Activated CD8-positive, alpha-beta T cell treated with anti-CD3 and anti-CD28 coated beads for 36 hours (primary cell): ENCODE data around the gene IGFL1. TPM values are rescaled to one million over a fixed set of nuclear protein-coding genes. Genes with fewer than 3 reads are reported as not detected.
"Not testable (repeated sequence)": the region's sequence is repeated elsewhere in the genome, so short reads cannot be mapped to it uniquely, and the experiment has no call there.

Experiments
- ATAC-seq: fragments of 200-7000 bp; cut with Tn5 transposase; one replicate; pipeline ENCODE4 v1.10.0; 2021; ENCODE audit warnings: mild to moderate bottlenecking, moderate library complexity
- CTCF ChIA-PET: fragments of 350-600 bp; sonication (Branson Sonifier 250); formaldehyde crosslinking; loops from one replicate; lab custom pipeline; 2021; ENCODE audit warnings: antibody characterized with exemption; lab: Charles Lee
- POLR2A ChIA-PET: fragments of 350-600 bp; sonication (Branson Sonifier 250); formaldehyde crosslinking; loops from one replicate; lab custom pipeline; 2021; ENCODE audit warnings: antibody characterized with exemption; lab: Charles Lee
- DNase-seq: peaks from one replicate; pipeline ENCODE4 v3.0.0-alpha.2; 2020
- H3K27ac Mint-ChIP-seq: one replicate; pipeline ENCODE4 v1.8.0; 2021; ENCODE audit warnings: mild to moderate bottlenecking, mixed read lengths
- H3K27me3 Mint-ChIP-seq: one replicate; pipeline ENCODE4 v1.8.0; 2021; ENCODE audit warnings: mixed read lengths
- H3K36me3 Mint-ChIP-seq: one replicate; pipeline ENCODE4 v1.8.0; 2021; ENCODE audit warnings: low read depth, mixed read lengths
- H3K4me1 Mint-ChIP-seq: one replicate; pipeline ENCODE4 v1.8.0; 2021; ENCODE audit warnings: low read depth, mixed read lengths
- H3K4me3 Mint-ChIP-seq: one replicate; pipeline ENCODE4 v1.8.0; 2021; ENCODE audit warnings: mild to moderate bottlenecking, moderate library complexity, mixed read lengths
- H3K9me3 Mint-ChIP-seq: one replicate; pipeline ENCODE4 v1.8.0; 2021; ENCODE audit warnings: mixed read lengths
- CTCF ChIP-seq: fragments of 200-600 bp; IDR thresholded peaks from one replicate; pipeline ENCODE4 v1.8.0; 2022; ENCODE audit warnings: antibody characterized with exemption, mild to moderate bottlenecking
- intact Hi-C: fragments of 100-400 bp; cut with micrococcal nuclease; formaldehyde crosslinking; loops from one replicate; pipeline ENCODE4 v1.10.0; 2022
- total RNA-seq, 2 experiments: library from RNA; stranded (reverse); gene quantifications; one replicate each; pipeline ENCODE4 v1.2.3, GENCODE V29; 2021

IGFL1 gene
- total RNA-seq, 2 experiments from 2014 or later, result not detected

DNA sequence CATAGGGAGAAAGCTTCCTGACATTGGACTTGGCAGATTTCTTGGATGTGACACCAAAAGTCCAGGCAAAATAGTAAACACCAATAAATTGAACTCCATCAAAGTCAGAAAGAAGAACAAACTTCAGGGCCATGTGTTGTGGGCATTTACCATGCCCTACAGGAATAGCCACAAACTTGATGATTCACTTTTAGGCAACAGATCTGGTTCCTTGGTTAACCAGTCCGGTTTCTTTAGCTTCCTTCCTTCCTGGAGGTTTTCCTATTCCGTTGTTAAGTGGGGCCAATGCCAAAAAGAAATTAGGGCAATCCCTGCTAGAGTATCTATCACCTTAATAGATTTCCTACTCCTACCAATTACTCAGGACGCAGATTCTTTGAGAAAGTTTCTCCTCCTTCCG, 25.2 kb downstream of the IGFL1 start:
- Mint-ChIP-seq H3K36me3 (no peaks in the 10 kb centered on the region), H3K27me3 (peaks cover 37% of the 10 kb centered on the region), H3K27ac (no peak overlapping the region), H3K4me1 (no peaks in the 10 kb centered on the region), H3K4me3 (no peak overlapping the region), H3K9me3 (no peaks in the 10 kb centered on the region)
- ChIA-PET CTCF (interaction anchor here (0.6 to 1.3 kb wide), 3 partner anchors 10 to 485 kb away, joined by 3 to 8 read pairs (median 4); partner anchors contain the start of gene SIX5), POLR2A (no interaction called here)
- ATAC-seq (no peak), DNase-seq (no peak)
- no peak for TF ChIP-seq CTCF
- intact Hi-C loops, result no loop called here

DNA sequence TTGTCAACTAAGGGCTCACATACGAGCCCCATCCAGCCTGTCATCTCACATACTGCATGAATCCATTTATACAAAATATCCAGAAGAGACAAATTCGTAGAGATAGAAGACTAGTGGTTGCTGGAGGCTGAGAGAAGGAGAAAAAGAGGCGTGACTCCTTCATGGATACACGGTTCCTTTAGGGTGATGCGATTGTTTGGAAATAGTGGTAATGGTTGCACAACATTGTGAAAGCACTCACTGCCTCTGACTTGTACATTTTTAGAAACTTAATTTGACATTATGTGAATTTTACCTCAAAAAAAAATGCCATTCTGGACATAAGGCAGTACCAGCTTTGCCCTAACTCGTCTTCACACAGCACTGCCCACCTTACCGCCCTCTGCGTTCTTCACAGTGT, 27.3 kb downstream of the IGFL1 start:
- Mint-ChIP-seq H3K27me3 (peaks cover 42% of the 10 kb centered on the region), H3K9me3 (no peaks in the 10 kb centered on the region), H3K27ac (no peak overlapping the region), H3K4me3 (no peak overlapping the region), H3K36me3 (no peaks in the 10 kb centered on the region), H3K4me1 (no peaks in the 10 kb centered on the region)
- no peak for TF ChIP-seq CTCF
- DNase-seq (no peak), ATAC-seq (no peak)
- CTCF ChIA-PET, result interaction anchor here (1.4 kb wide), 1 partner anchor 24 kb away, joined by 5 read pairs; no protein-coding TSS in a partner anchor
- intact Hi-C loops, result no loop called here
- POLR2A ChIA-PET, result no interaction called here

- POLR2A ChIA-PET, H3K4me3 Mint-ChIP-seq, intact Hi-C loops, H3K27ac Mint-ChIP-seq, ATAC-seq, H3K9me3 Mint-ChIP-seq, DNase-seq, H3K36me3 Mint-ChIP-seq: not testable (repeated sequence)
- Mint-ChIP-seq H3K27me3 (peaks cover 47% of the 10 kb centered on the region), H3K4me1 (peaks cover 11% of the 10 kb centered on the region)
- CTCF ChIA-PET, result interaction anchor here (1.3 to 9.9 kb wide), 3 partner anchors 19 to 182 kb away, joined by 3 to 92 read pairs (median 9); no protein-coding TSS in a partner anchor
Observed at GRCh38 chr19:46261501-46261900, 32.0 kb downstream of the IGFL1 start.

GRCh38 chr19:46262684-46263296, 33.2 kb downstream of the IGFL1 start:
- POLR2A ChIA-PET, result interaction anchor here (1.0 kb wide), 1 partner anchor 13 kb away, joined by 5 read pairs; no protein-coding TSS in a partner anchor
- Mint-ChIP-seq H3K27me3 (peaks cover 49% of the 10 kb centered on the region), H3K4me3 (peak overlapping the region; percentile 51), H3K4me1 (peaks cover 11% of the 10 kb centered on the region), H3K27ac (peak overlapping the region; percentile 70)
- H3K9me3 Mint-ChIP-seq, intact Hi-C loops, H3K36me3 Mint-ChIP-seq: not testable (repeated sequence)
- DNase-seq (peak; percentile 86), ATAC-seq (peak; percentile 86)
- CTCF ChIA-PET, result interaction anchor here (0.6 to 9.9 kb wide), 7 partner anchors 18 to 246 kb away, joined by 3 to 92 read pairs (median 5); no protein-coding TSS in a partner anchor

DNA sequence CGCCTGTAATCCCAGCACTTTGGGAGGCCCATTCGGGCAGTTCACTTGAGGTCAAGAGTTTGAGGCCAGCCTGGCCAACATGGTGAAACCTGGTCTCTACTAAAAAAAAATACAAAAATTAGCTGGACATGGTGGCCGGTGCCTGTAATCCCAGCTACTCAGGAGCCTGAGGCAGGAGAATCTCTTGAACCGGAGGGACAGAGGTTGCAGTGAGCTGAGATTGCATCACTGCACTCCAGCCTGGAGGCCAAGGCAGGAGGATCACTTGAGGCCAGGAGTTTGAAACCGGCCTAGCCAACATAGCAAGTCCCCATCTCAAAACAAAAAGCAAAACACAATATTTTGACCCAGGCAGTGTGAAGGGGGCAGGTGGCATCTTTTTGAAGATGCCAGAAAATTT, 35.3 kb downstream of the IGFL1 start:
- H3K4me3 Mint-ChIP-seq, H3K9me3 Mint-ChIP-seq, H3K27ac Mint-ChIP-seq, H3K36me3 Mint-ChIP-seq, DNase-seq, ATAC-seq, POLR2A ChIA-PET: not testable (repeated sequence)
- Mint-ChIP-seq H3K27me3 (peaks cover 53% of the 10 kb centered on the region), H3K4me1 (peaks cover 14% of the 10 kb centered on the region)
- intact Hi-C loops, result loop anchor here (5.0 kb wide), 3 partner anchors 78 to 238 kb away; no protein-coding TSS in a partner anchor
- CTCF ChIA-PET, result interaction anchor here (0.7 to 9.9 kb wide), 29 partner anchors 10 to 448 kb away, joined by 3 to 92 read pairs (median 5); partner anchors contain the start of genes CCDC61, MYPOP and PGLYRP1

- H3K27me3 Mint-ChIP-seq, result peaks cover 50% of the 10 kb centered on the region
- no peaks in the 10 kb centered on the region for H3K9me3 Mint-ChIP-seq
- ChIA-PET POLR2A (no interaction called here), CTCF (interaction anchor here (0.7 to 9.9 kb wide), 33 partner anchors 10 to 449 kb away, joined by 3 to 92 read pairs (median 4); partner anchors contain the start of genes CCDC61, MYPOP and PGLYRP1)
- ATAC-seq (peak; percentile 67), DNase-seq (peak; percentile 84)
- H3K4me3 Mint-ChIP-seq, result no peak overlapping the region
- no peaks in the 10 kb centered on the region for H3K36me3 Mint-ChIP-seq
- H3K4me1 Mint-ChIP-seq, result peaks cover 14% of the 10 kb centered on the region
- intact Hi-C loops, result loop anchor here (5.0 kb wide), 3 partner anchors 78 to 238 kb away; no protein-coding TSS in a partner anchor
- no peak overlapping the region for H3K27ac Mint-ChIP-seq
- TF ChIP-seq CTCF, result peak; percentile 94
Observed at GRCh38 chr19:46265217-46265828, 35.8 kb downstream of the IGFL1 start.
